CD4-positive, alpha-beta T cell treated with Interleukin-6 for 4 hours (primary cell): ENCODE data around the gene SHISAL1.

Experiments
- DNase-seq: peaks from one replicate; pipeline ENCODE4 v3.0.0-alpha.2; 2020; ENCODE audit warnings: mixed read lengths

SHISAL1 gene

GRCh38 chr22:44312766-44313165 lies at the start of gene SHISAL1:
Gene SHISAL1 (minus strand): TSS chr22:44312951. CDS start chr22:44300945, 12,006 bp downstream.
- no peak for DNase-seq

- DNase-seq, result no peak
These were observed 48.8 kb upstream of the SHISAL1 start for GRCh38 chr22:44361391-44362126.

- no peak for DNase-seq
These were observed 48.1 kb upstream of the SHISAL1 start for GRCh38 chr22:44360668-44361381.

- no peak for DNase-seq
These were observed 47.5 kb upstream of the SHISAL1 start for GRCh38 chr22:44360306-44360667.

- DNase-seq, result no peak
These were observed 46.9 kb upstream of the SHISAL1 start for GRCh38 chr22:44359496-44360110.

GRCh38 chr22:44358709-44359440 lies 46.1 kb upstream of the SHISAL1 start:
- DNase-seq, result no peak

- no peak for DNase-seq
These were observed 45.3 kb upstream of the SHISAL1 start for GRCh38 chr22:44357966-44358465.

GRCh38 chr22:44357296-44357965 lies 44.7 kb upstream of the SHISAL1 start:
- DNase-seq, result no peak

- no peak for DNase-seq
These were observed 42.9 kb upstream of the SHISAL1 start for GRCh38 chr22:44355716-44356070.

- no peak for DNase-seq
These were observed 41.5 kb upstream of the SHISAL1 start for GRCh38 chr22:44354288-44354687.

GRCh38 chr22:44353041-44353440 lies 40.3 kb upstream of the SHISAL1 start:
- DNase-seq, result no peak

GRCh38 chr22:44352378-44353035 lies 39.8 kb upstream of the SHISAL1 start:
- no peak for DNase-seq

GRCh38 chr22:44351685-44352377 lies 39.1 kb upstream of the SHISAL1 start:
- DNase-seq, result no peak

GRCh38 chr22:44351037-44351436 lies 38.3 kb upstream of the SHISAL1 start:
- DNase-seq, result no peak

- DNase-seq, result no peak
These were observed 36.8 kb upstream of the SHISAL1 start for GRCh38 chr22:44349594-44349993.

GRCh38 chr22:44348971-44349560 lies 36.3 kb upstream of the SHISAL1 start:
- DNase-seq, result no peak

GRCh38 chr22:44347549-44347948 lies 34.8 kb upstream of the SHISAL1 start:
- no peak for DNase-seq

- DNase-seq, result no peak
These were observed 34.3 kb upstream of the SHISAL1 start for GRCh38 chr22:44347080-44347479.

- no peak for DNase-seq
These were observed 33.1 kb upstream of the SHISAL1 start for GRCh38 chr22:44345872-44346271.

GRCh38 chr22:44344407-44344806 lies 31.7 kb upstream of the SHISAL1 start:
- no peak for DNase-seq

- DNase-seq, result no peak
These were observed 29.7 kb upstream of the SHISAL1 start for GRCh38 chr22:44342347-44342956.
